Measurements from ENCODE around the gene LIMCH1. TPM values are rescaled to one million over a fixed set of nuclear protein-coding genes. Genes with fewer than 3 reads are reported as not detected.

Gene LIMCH1
- total RNA-seq, 1 experiment from 2014 or later, result 3.3 TPM

GRCh38 chr4:41561244-41561643 lies 23.3 kb downstream of the LIMCH1 start:
- Histone ChIP-seq H3K79me2 (ENCODE audit: insufficient read depth, low read length) (no peaks in the 10 kb centered on the region), H2BK15ac (ENCODE audit: low read depth, low read length) (no peak overlapping the region), H2BK12ac (ENCODE audit: insufficient read length, low read depth, low read length) (no peak overlapping the region), H2BK120ac (ENCODE audit: low read depth, low read length, poor library complexity, severe bottlenecking) (no peak overlapping the region), H3K4me1 (ENCODE audit: insufficient read depth, low read length) (no peaks in the 10 kb centered on the region; the same call in 1 of the 2 replicates), H2AK5ac (ENCODE audit: insufficient read length, low read length) (no peak overlapping the region), H3K23me2 (ENCODE audit: insufficient read length, low read depth, low read length, poor library complexity, severe bottlenecking) (no peaks in the 10 kb centered on the region), H4K8ac (replicated peaks; ENCODE audit: insufficient read length, low read depth, low read length) (no peak overlapping the region), H3T11ph (ENCODE audit: low read length) (no peak overlapping the region), H4K20me1 (ENCODE audit: control insufficient read depth, insufficient read depth, insufficient read length) (no peaks in the 10 kb centered on the region), H3K79me1 (ENCODE audit: insufficient read depth, low read depth, low read length, poor library complexity, severe bottlenecking) (no peaks in the 10 kb centered on the region), H3K56ac (ENCODE audit: insufficient read length, low read depth, low read length) (no peak overlapping the region), H2BK20ac (ENCODE audit: low read depth, low read length, poor library complexity, severe bottlenecking) (no peak overlapping the region), H2AFZ (ENCODE audit: low read length) (no peak overlapping the region), H4K5ac (ENCODE audit: insufficient read length, low read depth, low read length) (no peak overlapping the region), H3K27me3 (ENCODE audit: insufficient read depth, low read length) (no peaks in the 10 kb centered on the region), H3K18ac (ENCODE audit: insufficient read length, low read depth, low read length) (no peak overlapping the region), H3K23ac (ENCODE audit: insufficient read length, low read depth, low read length) (no peak overlapping the region), H4K91ac (ENCODE audit: insufficient read length, low read depth, low read length) (no peak overlapping the region), H3K9ac (ENCODE audit: extremely low read depth, insufficient read length, low read length) (no peak overlapping the region), H3K4ac (ENCODE audit: low read depth, low read length) (no peak overlapping the region), H2BK5ac (ENCODE audit: insufficient read length, low read length) (no peak overlapping the region), H3K4me2 (ENCODE audit: insufficient read depth, insufficient read length, low read length) (no peak overlapping the region), H3K27ac (ENCODE audit: insufficient read length, low read depth, low read length) (no peak overlapping the region), H3K14ac (ENCODE audit: insufficient read depth, low read length) (no peak overlapping the region), H3K9me3 (ENCODE audit: control insufficient read depth, low read depth, low read length) (no peaks in the 10 kb centered on the region)
- Mint-ChIP-seq H3K27me3 (ENCODE audit: low read depth) (peaks cover 9% of the 10 kb centered on the region; the same call in 1 of the 2 replicates), H3K9me3 (no peaks in the 10 kb centered on the region), H3K4me1 (peaks cover 4 to 13% of the 10 kb centered on the region in 2 experiments), H3K4me3 (no peak overlapping the region), H3K27ac (peak overlapping the region in 1 of 3 experiments; percentile 21; a peak in 1 of 7 replicates), H3K36me3 (ENCODE audit: insufficient read depth in 1 of 3, low read depth in 3 of 3) (no peaks in the 10 kb centered on the region)
- no peak for DNase-seq
- no peak for TF ChIP-seq CTCF (conservative IDR thresholded peaks at IDR 0.05)
- WGBS (ENCODE audit: extremely low coverage, insufficient read length, low lambda C conversion rate), result no CpG with 5 or more reads among the region's 3 CpGs
